HCT116 (cell line): Measurements from ENCODE around the gene TLR2. TPM values are rescaled to one million over a fixed set of nuclear protein-coding genes. Genes with fewer than 3 reads are reported as not detected.

Experiments
- ATAC-seq: fragments of 200-7000 bp; cut with Tn5 transposase; 2 replicates; pipeline ENCODE4 v1.9.1; 2020; ENCODE audit warnings: mild to moderate bottlenecking, moderate library complexity
- BruUV-seq: library from RNA; stranded (reverse); fragments of 400-500 nt; replicated peaks from 2 replicates; lab custom pipeline; 2021; lab: Mats Ljungman, UMichigan
- CTCF ChIA-PET: fragments of 300-600 bp; sonication (Branson Sonifier 250); formaldehyde crosslinking; loops from one replicate; lab custom pipeline; 2021; ENCODE audit warnings: antibody characterized with exemption; lab: Charles Lee
- POLR2A ChIA-PET: fragments of 300-600, 350-600 bp; sonication (Branson Sonifier 250); formaldehyde crosslinking; loops from one replicate; lab custom pipeline; 2021; ENCODE audit warnings: antibody characterized with exemption; lab: Charles Lee
- RAD21 ChIA-PET, 2 experiments: fragments of 300-600 bp; sonication (Branson Sonifier 250); formaldehyde crosslinking; loops; one replicate each; lab custom pipeline; 2023; ENCODE audit warnings: low total read pairs in 2 of 2; ENCODE audit not compliant: uncharacterized antibody in 2 of 2, unreplicated experiment in 2 of 2, low non-redundant PET in 1 of 2; lab: Charles Lee
- DNase-seq: peaks from one replicate; pipeline ENCODE4 v3.0.0-alpha.2; 2010; ENCODE audit warnings: low read depth, low spot score
- H2AFZ ChIP-seq: fragments of 200-600 bp; shearing (Covaris generic), sonication (generic); 2 replicates; pipeline ENCODE4 v1.6.1; 2017; ENCODE audit warnings: low read depth, mixed run types, mixed read lengths, antibody characterized with exemption, low read length; ENCODE audit not compliant: poor library complexity, severe bottlenecking
- H3K27ac ChIP-seq: 2 replicates; pipeline ENCODE4 v1.5.1; 2012; ENCODE audit warnings: low read depth, low read length
- H3K27me3 ChIP-seq: fragments of 200-600 bp; sonication (generic); 2 replicates; pipeline ENCODE4 v1.6.1; 2016; ENCODE audit warnings: mixed run types, low read length, mixed read lengths; ENCODE audit not compliant: insufficient read depth
- H3K36me3 ChIP-seq, 2 experiments: fragments of 200-500 bp in 1 of 2; fragments of 200-600 bp in 1 of 2; sonication (Bioruptor generic) in 1 of 2; sonication (generic) in 1 of 2; 2 replicates each; pipeline versions ENCODE4 v1.5.1 to v1.6.1; 2014 to 2016; ENCODE audit warnings: low read length in 2 of 2, inconsistent platforms in 1 of 2, mixed read lengths in 1 of 2, mixed run types in 1 of 2; ENCODE audit not compliant: insufficient read depth in 2 of 2, control insufficient read depth in 1 of 2
- H3K4me1 ChIP-seq, 2 experiments: fragments of 200-600 bp in 1 of 2; sonication (generic) in 1 of 2; 2 replicates each; pipeline versions ENCODE4 v1.5.1 to v1.6.1; 2012 to 2017; ENCODE audit warnings: low read length in 2 of 2, inconsistent platforms in 1 of 2, mild to moderate bottlenecking in 1 of 2, mixed read lengths in 1 of 2, mixed run types in 1 of 2, moderate library complexity in 1 of 2; ENCODE audit not compliant: insufficient read depth in 2 of 2, control insufficient read depth in 1 of 2
- H3K4me2 ChIP-seq: fragments of 200-600 bp; sonication (generic); 2 replicates; pipeline ENCODE4 v1.6.1; 2017; ENCODE audit warnings: mixed run types, low read length, mixed read lengths
- H3K4me3 ChIP-seq, 2 experiments: fragments of 200-600 bp in 1 of 2; sonication (generic) in 1 of 2; replicated peaks in 1 of 2; 2 replicates each; pipeline ENCODE4 v1.5.1; 2011 to 2016; ENCODE audit warnings: low read length in 2 of 2, control low read depth in 1 of 2, low read depth in 1 of 2, mild to moderate bottlenecking in 1 of 2, mixed read lengths in 1 of 2, mixed run types in 1 of 2
- H3K79me2 ChIP-seq: fragments of 200-600 bp; sonication (generic); 2 replicates; pipeline ENCODE4 v1.6.1; 2017; ENCODE audit warnings: mild to moderate bottlenecking, mixed run types, low read length, moderate library complexity, mixed read lengths; ENCODE audit not compliant: insufficient read depth
- H3K9ac ChIP-seq: fragments of 200-600 bp; sonication (generic); 2 replicates; pipeline ENCODE4 v1.6.1; 2016; ENCODE audit warnings: low read length, mixed read lengths
- H3K9me2 ChIP-seq: fragments of 200-600 bp; sonication (generic), shearing (Covaris generic); 2 replicates; pipeline ENCODE4 v1.6.1; 2017; ENCODE audit warnings: mixed run types, mild to moderate bottlenecking, moderate library complexity; ENCODE audit not compliant: insufficient read depth
- H3K9me3 ChIP-seq, 2 experiments: fragments of 200-500 bp in 1 of 2; fragments of 200-600 bp in 1 of 2; sonication (Bioruptor generic) in 1 of 2; sonication (generic) in 1 of 2; 2 replicates each; pipeline ENCODE4 v1.6.1; 2014 to 2017; ENCODE audit warnings: low read length in 2 of 2, mixed read lengths in 2 of 2, inconsistent platforms in 1 of 2, low read depth in 1 of 2, mild to moderate bottlenecking in 1 of 2, mixed run types in 1 of 2, moderate library complexity in 1 of 2; ENCODE audit not compliant: control insufficient read depth in 1 of 2, insufficient read depth in 1 of 2
- H4K20me1 ChIP-seq: fragments of 200-600 bp; sonication (generic), shearing (Covaris generic); 2 replicates; pipeline ENCODE4 v1.6.1; 2017; ENCODE audit warnings: mixed run types, mild to moderate bottlenecking, moderate library complexity; ENCODE audit not compliant: insufficient read depth
- ATF3 ChIP-seq: IDR thresholded peaks from 2 replicates; pipeline ENCODE4 v1.6.1; 2012
- CBX3 ChIP-seq: IDR thresholded peaks from 2 replicates; pipeline ENCODE4 v1.6.1; 2012; ENCODE audit warnings: low read depth
- CEBPB ChIP-seq: IDR thresholded peaks from 2 replicates; pipeline ENCODE4 v1.6.1; 2012; ENCODE audit warnings: low read depth
- CTCF ChIP-seq, 3 experiments: fragments of 200-600 bp in 1 of 3; sonication (generic) in 1 of 3; IDR thresholded peaks in 2 of 3; conservative IDR thresholded peaks in 1 of 3; 2 replicates each; pipeline ENCODE4 v1.5.1; 2012 to 2017; ENCODE audit warnings: low read depth in 2 of 3, low read length in 2 of 3, antibody characterized with exemption in 1 of 3, borderline replicate concordance in 1 of 3, control low read depth in 1 of 3, mild to moderate bottlenecking in 1 of 3, mixed read lengths in 1 of 3, mixed run types in 1 of 3, moderate library complexity in 1 of 3; ENCODE audit not compliant: insufficient read depth in 1 of 3
- EGR1 ChIP-seq: IDR thresholded peaks from 2 replicates; pipeline ENCODE4 v1.6.1; 2012; ENCODE audit warnings: low read depth
- ELF1 ChIP-seq: IDR thresholded peaks from 2 replicates; pipeline ENCODE4 v1.6.1; 2012; ENCODE audit warnings: low read depth, borderline replicate concordance
- EZH2 ChIP-seq: fragments of 200-600 bp; sonication (generic); IDR thresholded peaks from 2 replicates; pipeline ENCODE4 v1.6.1; 2017; ENCODE audit warnings: antibody characterized with exemption, mixed run types
- EZH2phosphoT487 ChIP-seq: fragments of 200-600 bp; IDR thresholded peaks from 2 replicates; pipeline ENCODE4 v1.6.1; 2018; ENCODE audit warnings: antibody characterized with exemption, borderline replicate concordance
- FOSL1 ChIP-seq: IDR thresholded peaks from 2 replicates; pipeline ENCODE4 v1.6.1; 2012; ENCODE audit warnings: low read depth
- JUND ChIP-seq: IDR thresholded peaks from 2 replicates; pipeline ENCODE4 v1.6.1; 2012
- POLR2A ChIP-seq: IDR thresholded peaks from 2 replicates; pipeline ENCODE4 v1.7.0; 2011; ENCODE audit warnings: borderline replicate concordance; ENCODE audit not compliant: insufficient read depth, insufficient read length; ENCODE audit errors: extremely low read depth
- POLR2AphosphoS5 ChIP-seq: IDR thresholded peaks from 2 replicates; pipeline ENCODE4 v1.6.1; 2011; ENCODE audit warnings: mild to moderate bottlenecking, low read depth, low read length, moderate library complexity
- RAD21 ChIP-seq: IDR thresholded peaks from 2 replicates; pipeline ENCODE4 v1.6.1; 2012; ENCODE audit warnings: low read depth, mild to moderate bottlenecking
- REST ChIP-seq: IDR thresholded peaks from 2 replicates; pipeline ENCODE4 v1.6.1; 2012; ENCODE audit warnings: low read depth
- SIN3A ChIP-seq: IDR thresholded peaks from 2 replicates; pipeline ENCODE4 v1.6.1; 2012; ENCODE audit warnings: low read depth
- SP1 ChIP-seq: IDR thresholded peaks from 2 replicates; pipeline ENCODE4 v1.6.1; 2012; ENCODE audit warnings: low read depth
- SRF ChIP-seq: IDR thresholded peaks from 2 replicates; pipeline ENCODE4 v1.6.1; 2012; ENCODE audit warnings: low read depth
- TCF7L2 ChIP-seq: IDR thresholded peaks from 2 replicates; pipeline ENCODE4 v1.7.0; 2011; ENCODE audit warnings: borderline replicate concordance, inconsistent platforms; ENCODE audit not compliant: insufficient read depth, insufficient read length; ENCODE audit errors: extremely low read depth
- ZFX ChIP-seq: fragments of 450-650 bp; IDR thresholded peaks from 2 replicates; pipeline ENCODE4 v1.6.1; 2017
- ZNF274 ChIP-seq: fragments of 200-500 bp; sonication (Bioruptor generic); IDR thresholded peaks from 2 replicates; pipeline ENCODE4 v1.6.1; 2014; ENCODE audit warnings: mild to moderate bottlenecking, low read depth, low read length, inconsistent platforms
- intact Hi-C: fragments of 100-400 bp; cut with micrococcal nuclease; formaldehyde crosslinking; loops from 2 replicates; pipeline ENCODE4 v1.10.0; 2022
- total RNA-seq: library from RNA; stranded (reverse); gene quantifications from one replicate; pipeline ENCODE4 v1.2.1, GENCODE V29; 2021; ENCODE audit not compliant: unreplicated experiment

Gene TLR2
- total RNA-seq, 1 experiment from 2014 or later, result 0.12 TPM

- H3K36me3 ChIP-seq, result peaks cover 0 to 5% of the 10 kb centered on the region in 2 experiments; a peak in 2 of 4 replicates
- no peak overlapping the region for H2AFZ ChIP-seq
- no peaks in the 10 kb centered on the region for H3K9me2 ChIP-seq
- POLR2A ChIA-PET, result no interaction called here
- no peak overlapping the region for H3K4me2 ChIP-seq
- ATAC-seq (no peak), DNase-seq (no peak)
- CTCF ChIA-PET, result no interaction called here
- H3K9ac ChIP-seq, result no peak overlapping the region
- no peak overlapping the region for H3K27ac ChIP-seq
- intact Hi-C loops, result no loop called here
- BruUV-seq, result no TSS peak
- H3K4me3 ChIP-seq, result no peak overlapping the region
- no peaks in the 10 kb centered on the region for H3K9me3 ChIP-seq
- no peaks in the 10 kb centered on the region for H3K27me3 ChIP-seq
- H3K4me1 ChIP-seq, result no peaks in the 10 kb centered on the region
- no peaks in the 10 kb centered on the region for H4K20me1 ChIP-seq
- RAD21 ChIA-PET, result no interaction called here
- TF ChIP-seq FOSL1 (no peak), REST (no peak), SP1 (no peak), POLR2AphosphoS5 (no peak), EZH2 (no peak), SIN3A (no peak), JUND (no peak), CBX3 (no peak), ZFX (no peak), SRF (no peak), RAD21 (no peak), CEBPB (no peak), POLR2A (no peak), EGR1 (no peak), ELF1 (no peak), EZH2phosphoT487 (no peak), TCF7L2 (no peak), ZNF274 (no peak), ATF3 (no peak), CTCF (IDR thresholded peaks at IDR 0.05 in 2 of 3, conservative IDR thresholded peaks at IDR 0.05 in 1 of 3; ENCODE audit: borderline replicate concordance in 1 of 3, insufficient read depth in 1 of 3, low read depth in 2 of 3, low read length in 2 of 3) (no peak)
- TF ChIP-seq, all 23 proteins: peak for 0
- no peaks in the 10 kb centered on the region for H3K79me2 ChIP-seq
Observed at GRCh38 chr4:153637201-153637600, 46.9 kb upstream of the TLR2 start.
